ENCODE measurements around the gene GMCL2.
A peak's percentile ranks its signal among the peaks of the same experiment; 100 is the strongest.

DNA sequence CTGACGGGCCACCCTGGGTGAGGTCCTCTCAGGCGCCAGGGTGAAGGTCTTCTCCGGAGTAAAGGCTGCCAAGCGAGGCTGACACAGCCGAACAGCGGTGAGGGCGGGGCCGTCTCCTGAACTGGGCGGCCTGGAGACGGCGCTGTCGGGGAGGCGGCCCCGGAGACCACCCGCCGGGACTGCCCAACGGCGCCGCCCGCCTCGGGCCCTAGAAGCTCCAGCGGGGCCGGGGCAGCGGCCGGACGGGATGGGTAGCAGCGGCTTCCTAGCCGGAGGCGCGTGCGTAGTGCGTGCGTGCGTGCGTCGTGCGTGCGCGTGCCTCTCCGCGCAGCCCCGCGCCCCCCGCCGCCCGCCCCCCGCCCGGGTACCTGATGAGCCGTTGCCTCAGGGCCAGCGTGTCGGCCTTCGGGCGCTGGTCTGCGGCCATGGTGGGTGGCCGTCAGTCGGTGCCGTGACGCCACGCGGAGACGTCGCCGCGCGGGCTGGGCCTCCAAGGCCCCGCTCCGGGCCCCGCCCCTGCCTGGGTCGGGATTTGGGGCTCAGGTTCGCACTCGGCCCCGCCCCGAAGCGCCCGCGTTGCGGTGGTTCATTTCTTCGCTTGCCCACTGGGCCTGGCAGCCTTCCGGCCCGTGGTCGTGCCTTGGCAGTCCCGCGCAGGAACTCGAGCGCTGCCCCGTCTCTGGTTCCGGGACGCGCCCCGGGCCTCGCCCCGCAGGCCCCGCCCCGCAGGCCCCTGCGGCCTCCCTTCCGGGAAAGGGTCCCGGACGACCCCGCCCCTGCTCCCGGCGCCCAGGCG, 45.2 kb upstream of the GMCL2 start, which contains the start of gene PHYKPL:
- TF ChIP-seq ZSCAN29 (IDR thresholded peaks at IDR 0.05) (no peak), EP300 (IDR thresholded peaks at IDR 0.05; ENCODE audit: low read length) (no peak), ETV1 (tag; conservative IDR thresholded peaks at IDR 0.05; ENCODE audit: low read depth) (no peak), MAFF (IDR thresholded peaks at IDR 0.05; ENCODE audit: low read length) (no peak), MXI1 (IDR thresholded peaks at IDR 0.05; ENCODE audit: low read depth, low read length) (no peak), CTCF (IDR thresholded peaks at IDR 0.05 in 2 of 3, conservative IDR thresholded peaks at IDR 0.05 in 1 of 3; ENCODE audit: insufficient read depth in 2 of 3, low read depth in 1 of 3, low read length in 3 of 3) (peak in 2 of 3 experiments; percentile 14 to 61; a peak in 2 of 6 replicates), ETV6 (IDR thresholded peaks at IDR 0.05; ENCODE audit: borderline replicate concordance in 1 of 2, low read depth in 2 of 2, low read length in 1 of 2) (no peak), ETV6 (CRISPR knock-in tag; IDR thresholded peaks at IDR 0.05; ENCODE audit: borderline replicate concordance) (no peak), HOXB6 (CRISPR knock-in tag; IDR thresholded peaks at IDR 0.05; ENCODE audit: borderline replicate concordance) (no peak)

Data from K562 (cell line).